Inflammatory macrophage (primary cell): Measurements from ENCODE around the gene FRAS1.
"Not testable (repeated sequence)": the region's sequence is repeated elsewhere in the genome, so short reads cannot be mapped to it uniquely, and the experiment has no call there.

Experiments used
- DNase-seq, 2 donors: peaks; one replicate each; pipeline ENCODE4 v3.0.0-alpha.2; 2020 to 2022
- total RNA-seq, 18 experiments: gene quantifications; one replicate each; lab custom pipeline; 2026; ENCODE audit warnings: mixed read lengths in 6 of 18, inconsistent platforms in 2 of 18; lab: John Stamatoyannopoulos, UW

FRAS1 gene, protein sequence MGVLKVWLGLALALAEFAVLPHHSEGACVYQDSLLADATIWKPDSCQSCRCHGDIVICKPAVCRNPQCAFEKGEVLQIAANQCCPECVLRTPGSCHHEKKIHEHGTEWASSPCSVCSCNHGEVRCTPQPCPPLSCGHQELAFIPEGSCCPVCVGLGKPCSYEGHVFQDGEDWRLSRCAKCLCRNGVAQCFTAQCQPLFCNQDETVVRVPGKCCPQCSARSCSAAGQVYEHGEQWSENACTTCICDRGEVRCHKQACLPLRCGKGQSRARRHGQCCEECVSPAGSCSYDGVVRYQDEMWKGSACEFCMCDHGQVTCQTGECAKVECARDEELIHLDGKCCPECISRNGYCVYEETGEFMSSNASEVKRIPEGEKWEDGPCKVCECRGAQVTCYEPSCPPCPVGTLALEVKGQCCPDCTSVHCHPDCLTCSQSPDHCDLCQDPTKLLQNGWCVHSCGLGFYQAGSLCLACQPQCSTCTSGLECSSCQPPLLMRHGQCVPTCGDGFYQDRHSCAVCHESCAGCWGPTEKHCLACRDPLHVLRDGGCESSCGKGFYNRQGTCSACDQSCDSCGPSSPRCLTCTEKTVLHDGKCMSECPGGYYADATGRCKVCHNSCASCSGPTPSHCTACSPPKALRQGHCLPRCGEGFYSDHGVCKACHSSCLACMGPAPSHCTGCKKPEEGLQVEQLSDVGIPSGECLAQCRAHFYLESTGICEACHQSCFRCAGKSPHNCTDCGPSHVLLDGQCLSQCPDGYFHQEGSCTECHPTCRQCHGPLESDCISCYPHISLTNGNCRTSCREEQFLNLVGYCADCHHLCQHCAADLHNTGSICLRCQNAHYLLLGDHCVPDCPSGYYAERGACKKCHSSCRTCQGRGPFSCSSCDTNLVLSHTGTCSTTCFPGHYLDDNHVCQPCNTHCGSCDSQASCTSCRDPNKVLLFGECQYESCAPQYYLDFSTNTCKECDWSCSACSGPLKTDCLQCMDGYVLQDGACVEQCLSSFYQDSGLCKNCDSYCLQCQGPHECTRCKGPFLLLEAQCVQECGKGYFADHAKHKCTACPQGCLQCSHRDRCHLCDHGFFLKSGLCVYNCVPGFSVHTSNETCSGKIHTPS (N-terminal part only)
- total RNA-seq: 0 to 0.38 (median 0.13) reads per million in 18 experiments

DNA sequence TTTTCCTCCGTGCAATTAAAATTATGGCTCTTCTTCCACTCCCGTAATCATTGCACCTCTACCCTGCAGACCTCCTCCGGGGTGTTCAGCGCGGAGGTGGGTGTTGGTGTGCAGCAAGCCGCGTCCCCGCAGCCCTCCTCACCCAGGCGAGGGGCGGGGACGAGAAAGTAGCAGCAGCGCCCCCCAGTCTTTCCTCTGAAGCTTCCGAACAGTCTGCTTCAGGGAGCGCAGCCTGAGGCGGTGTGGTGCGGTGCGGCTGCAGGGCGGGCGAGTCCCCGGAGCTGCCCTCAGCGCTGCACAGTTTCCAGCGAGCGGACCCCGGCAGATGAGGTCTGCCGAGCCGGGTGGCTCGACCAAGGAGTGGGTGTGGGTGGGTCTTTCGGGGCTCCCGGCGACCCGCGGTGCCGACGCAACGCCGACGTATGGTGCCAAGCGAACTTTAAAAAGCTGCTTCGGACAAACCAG lies at the start of gene FRAS1:
Gene FRAS1 (plus strand): TSS at position 189 of the 465 bp plus-strand sequence. CDS start 687 bp downstream, outside the sequence.
- DNase-seq: no peak

DNA sequence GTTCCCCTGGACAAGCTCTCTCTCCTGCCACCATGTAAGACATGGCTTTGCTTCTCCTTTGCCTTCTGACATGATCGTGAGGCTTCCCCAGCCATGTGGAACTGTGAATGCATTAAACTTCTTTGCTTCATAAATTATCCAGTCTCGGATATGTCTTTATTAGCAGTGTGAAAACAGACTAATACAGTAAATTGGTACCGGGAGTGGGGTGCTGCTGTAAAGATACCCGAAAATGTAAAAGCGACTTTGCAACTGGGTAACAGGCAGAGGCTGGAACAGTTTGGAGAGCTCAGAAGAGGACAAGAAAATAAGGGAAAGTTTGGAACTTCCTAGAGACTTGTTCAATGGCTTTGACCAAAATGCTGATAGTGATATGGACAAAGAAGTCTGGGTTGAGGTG lies 46.1 kb upstream of the FRAS1 start:
- DNase-seq: not testable (repeated sequence)

DNA sequence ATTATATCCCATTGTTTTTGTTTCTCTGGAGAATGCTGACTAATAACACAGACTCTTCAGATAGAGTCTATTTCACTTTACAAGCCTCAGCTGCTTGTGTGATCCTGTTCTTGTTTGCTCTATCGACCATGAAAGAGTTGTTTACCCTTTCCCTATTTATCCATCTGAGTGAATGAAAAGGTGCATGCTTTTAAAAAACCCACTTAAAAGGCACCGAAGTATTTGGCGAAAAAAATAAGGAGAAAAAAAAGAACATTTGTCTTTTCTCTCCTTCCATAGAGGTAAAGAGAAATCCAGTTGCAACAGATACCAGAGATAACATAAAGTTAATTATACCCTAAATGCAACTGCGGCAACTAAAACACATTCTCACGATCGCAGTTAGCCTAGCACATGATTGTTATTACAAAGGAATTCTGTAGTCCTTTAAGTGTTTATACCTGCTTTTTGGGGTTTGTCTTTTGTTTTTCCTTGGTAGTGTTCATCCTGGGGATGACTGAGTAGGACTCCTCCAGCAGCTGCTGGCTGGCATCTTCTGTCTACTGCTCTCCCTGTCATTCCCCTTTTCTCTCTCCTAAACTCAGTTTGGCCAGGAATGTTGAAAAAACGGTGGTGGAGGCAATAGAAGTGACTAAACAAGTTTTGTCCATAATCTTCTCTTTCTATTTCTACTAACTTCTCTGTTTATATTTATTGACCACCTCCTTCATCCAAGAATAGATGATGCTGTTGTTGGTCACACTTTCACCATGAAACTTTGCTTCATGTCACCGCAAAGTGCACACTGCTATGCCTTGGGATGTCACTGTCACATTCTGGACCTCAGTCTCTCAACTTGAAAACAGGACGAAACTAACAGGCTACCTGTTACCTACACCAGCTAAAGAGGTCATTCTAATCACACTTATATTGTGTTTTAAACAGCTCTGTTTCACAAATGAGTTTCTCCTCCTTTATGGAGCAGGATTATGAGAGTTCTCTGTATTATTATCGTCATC lies 41.9 kb upstream of the FRAS1 start:
- DNase-seq: no peak

DNA sequence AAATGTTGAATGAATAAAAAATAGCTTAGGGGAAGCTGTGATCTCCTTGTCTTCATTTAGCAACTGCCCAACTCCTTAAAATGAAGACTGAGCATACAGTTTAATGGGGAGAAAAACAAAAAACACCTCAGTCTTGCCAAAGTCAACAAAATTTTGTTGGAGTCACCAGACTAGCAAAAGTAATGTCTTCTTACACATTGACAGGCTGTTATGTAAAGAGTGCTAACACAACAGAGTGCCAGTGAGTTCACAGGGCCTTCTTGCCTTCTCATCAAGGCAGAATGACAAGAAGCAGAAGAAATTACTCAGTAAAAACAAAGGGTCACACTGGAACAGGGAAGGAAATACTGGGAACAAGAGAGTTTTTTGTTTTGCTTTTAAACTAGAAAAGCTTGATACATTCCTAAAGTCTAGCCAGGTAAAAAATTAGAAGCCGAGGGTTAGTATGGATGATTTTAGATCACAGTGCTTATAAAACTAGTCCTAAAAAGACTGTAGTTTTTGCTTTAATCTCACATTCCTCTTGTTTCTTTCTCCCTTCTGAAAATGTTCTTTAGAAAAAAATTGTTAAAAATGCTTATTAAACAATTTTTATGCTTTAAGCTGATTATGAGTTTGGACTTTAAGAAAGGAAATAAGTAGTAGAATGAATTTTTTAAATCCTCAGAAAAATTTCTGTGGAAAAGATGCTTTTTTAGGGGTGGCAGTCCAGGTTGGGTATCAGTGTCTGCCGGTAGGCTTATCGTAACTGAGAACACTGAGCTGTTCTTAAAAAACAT lies 38.7 kb upstream of the FRAS1 start:
- DNase-seq: no peak

DNA sequence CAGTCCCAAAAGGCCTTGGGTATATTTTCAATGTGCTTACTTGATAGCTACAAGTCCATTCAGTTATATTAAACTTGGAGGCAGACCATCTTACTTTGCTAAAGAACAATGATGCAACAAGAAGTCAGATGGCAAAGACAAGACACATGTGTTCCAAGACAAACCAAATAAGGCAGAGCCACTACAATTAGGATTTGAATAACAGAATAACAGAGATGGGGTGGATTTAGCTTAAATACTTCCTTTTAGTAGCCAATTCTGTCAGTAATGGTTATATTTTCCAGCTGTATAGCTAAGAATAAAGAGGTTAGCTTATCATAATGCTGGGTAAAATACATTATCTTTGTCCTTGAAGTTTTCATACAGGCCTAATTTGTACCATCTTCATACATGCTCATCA lies 37.7 kb upstream of the FRAS1 start:
- no peak for DNase-seq

DNA sequence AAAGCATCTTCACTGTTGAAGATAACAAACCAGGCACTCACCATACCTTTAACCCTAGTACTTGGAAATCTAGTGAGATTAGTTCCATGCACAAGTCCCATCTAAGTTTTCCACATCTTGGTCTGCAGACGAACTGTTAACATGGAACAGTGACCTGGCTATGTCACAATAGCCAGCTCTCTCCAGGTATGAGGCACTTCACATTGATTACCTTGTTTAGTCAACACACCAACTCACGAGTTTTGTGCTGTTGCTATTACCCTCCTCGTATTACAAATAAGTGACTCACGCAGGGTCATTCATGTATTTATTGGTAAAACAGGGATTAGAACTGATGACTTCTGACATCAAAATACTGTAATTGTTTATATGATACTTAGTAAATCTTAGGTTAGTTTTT lies 36.4 kb upstream of the FRAS1 start:
- DNase-seq: no peak

DNA sequence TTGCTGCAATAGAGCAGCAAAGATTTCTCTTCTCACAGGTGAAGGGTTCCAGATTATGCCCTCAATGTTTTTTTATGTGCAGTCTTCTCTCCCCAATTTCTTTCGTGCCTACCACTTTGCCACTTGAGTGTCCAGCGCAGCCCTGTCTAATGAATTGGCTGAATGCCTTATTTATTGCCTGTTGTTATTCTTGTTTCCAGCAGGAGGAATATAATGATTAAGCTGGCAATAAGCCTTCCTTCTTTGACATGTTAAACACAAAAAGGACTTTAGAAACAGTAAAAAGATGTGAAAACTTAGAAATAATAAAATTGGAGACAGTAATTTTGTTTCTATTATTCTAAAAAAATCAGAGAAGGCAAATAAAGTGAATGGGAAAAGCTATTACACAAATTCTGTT lies 34.6 kb upstream of the FRAS1 start:
- no peak for DNase-seq

DNA sequence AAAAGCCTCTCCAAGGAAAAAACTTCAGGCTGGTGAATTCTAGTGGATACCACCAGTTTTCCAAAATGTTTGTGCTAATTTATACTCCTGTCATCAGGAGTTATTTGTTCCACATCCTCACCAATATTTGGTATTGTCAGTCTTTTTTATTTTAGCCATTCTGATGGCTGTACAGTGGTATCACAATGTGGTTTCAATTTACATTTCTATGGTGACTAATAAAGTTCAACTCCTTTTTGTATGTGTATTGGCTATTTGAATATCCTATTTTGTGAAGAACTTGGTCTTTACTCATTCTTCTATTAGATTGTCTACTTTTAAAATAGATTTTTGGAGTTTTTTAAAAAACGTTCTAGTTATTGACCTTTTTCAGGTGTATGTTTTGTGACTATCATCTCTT lies 33.0 kb upstream of the FRAS1 start:
- DNase-seq: no peak

DNA sequence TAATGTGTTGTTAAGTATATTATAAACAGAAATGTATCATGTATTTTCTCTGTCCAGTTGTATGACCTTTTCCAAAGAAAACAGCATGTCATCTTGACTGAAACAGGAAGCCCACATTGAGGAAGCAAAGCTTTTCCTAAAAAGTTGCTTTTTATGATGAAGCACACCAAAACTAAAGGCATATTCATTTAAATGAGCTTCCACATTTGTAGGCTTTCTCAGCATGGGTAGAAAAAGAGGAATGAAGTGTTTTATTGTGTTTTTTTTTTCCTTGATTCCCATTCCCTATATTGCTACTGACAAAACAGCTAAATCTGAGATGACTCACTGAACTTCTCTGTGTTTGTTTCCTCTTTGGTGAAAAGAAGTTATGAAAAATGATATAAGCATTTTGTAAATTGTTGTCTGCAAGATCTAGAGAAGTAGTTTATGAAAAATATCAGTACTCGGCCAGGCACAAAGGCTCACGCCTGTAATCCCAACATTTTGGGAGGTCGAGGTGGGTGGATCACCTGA lies 32.5 kb upstream of the FRAS1 start:
- peak; percentile 28 to 40 for DNase-seq

DNA sequence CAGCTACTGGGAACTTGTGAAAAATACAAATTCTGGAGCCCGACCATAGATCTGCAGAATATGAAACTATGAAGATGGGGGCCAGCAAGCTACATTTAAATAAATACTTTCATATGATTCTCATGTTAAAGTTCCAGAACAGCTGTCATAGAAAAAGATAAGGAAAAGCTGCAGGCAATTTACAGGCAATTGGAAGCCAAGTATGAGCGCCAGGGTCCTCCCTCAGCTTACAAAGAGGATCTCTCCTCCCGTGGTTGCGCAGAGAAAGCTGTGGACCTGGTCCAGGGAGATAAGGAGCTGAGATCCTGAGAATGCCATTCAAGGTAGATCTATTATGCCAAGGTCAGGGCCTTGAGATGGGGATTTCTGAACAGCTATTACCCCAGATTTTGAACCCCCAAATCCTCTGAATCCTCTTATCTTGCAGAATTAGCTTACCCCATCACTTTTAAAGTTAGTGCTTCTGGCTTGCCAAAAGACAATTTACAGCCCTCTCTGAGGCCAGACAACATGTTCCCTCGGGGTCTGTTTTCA lies 25.6 kb upstream of the FRAS1 start:
- no peak for DNase-seq

DNA sequence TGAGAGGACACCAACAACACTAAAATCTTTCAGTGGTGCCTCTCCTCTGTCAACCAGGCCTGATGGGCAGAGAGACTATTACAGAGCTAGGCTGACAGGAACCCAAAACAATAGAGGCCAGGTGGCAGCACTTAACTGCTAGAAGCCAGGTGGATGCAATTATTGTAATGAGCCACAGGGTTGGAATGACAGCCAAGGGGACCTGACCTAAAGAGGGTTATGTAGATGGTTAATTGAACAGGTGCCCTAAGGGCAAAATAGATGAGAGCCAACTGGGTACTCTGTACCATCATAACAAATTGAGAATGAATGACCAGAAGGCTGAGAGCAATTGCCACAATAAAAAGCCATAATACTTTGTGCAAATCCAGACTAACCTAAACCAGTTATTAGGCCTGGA lies 24.7 kb upstream of the FRAS1 start:
- no peak for DNase-seq

DNA sequence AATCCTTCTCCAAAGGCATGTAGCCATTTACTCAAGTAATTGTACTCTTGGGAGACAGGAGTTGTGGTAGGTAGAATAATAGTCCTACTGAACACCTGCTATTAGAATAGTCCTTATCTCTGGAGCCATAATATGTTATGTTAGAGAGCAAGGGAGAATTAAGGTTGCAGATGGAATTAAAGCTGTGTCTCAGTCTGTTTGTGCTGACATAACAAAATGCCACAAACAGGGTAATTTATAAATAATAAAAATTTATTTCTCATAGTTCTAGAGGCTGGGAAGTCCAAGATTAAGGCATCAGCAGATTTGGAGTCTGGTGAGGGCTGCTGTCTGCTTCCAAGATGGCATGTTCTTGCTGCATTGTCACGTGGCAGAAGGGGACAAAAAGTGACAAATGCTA lies 24.2 kb upstream of the FRAS1 start:
- DNase-seq: no peak

DNA sequence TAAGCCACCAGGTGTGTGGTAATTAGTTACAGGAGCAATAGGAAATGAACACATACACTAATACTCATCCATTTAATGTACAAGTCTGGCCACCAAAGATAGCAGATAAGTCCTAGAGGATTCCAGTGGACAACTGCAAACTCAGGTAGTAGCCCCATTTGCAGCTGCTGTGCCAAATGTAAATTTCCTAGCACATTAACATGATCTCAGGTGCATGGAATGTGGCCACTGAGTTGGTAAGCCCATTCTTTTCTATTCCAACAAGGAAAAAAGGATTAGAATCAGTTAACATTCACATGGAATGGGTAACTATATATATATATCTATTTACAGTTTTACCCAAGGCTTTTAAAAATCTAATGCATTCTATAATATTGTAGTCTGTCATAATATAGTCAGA lies 23.3 kb upstream of the FRAS1 start:
- DNase-seq: no peak

DNA sequence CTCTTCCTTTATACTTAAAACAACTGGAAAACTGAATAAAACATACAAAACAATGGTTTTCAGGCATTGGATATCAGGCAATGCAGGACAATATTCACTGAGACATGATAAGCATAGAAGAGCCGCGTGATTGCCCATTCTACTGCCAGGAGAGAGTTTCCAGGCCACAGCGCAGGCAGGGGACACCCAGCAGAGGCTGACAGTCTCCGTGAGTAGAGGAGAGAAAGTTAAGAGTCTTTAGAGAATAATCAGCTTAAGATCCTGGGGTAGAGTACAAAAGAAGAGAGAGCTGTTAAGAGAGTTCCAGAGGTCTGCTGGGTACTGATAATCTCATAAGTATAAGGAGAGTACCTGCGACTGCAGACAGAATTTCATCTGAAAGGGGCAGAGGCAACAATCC lies 18.4 kb upstream of the FRAS1 start:
- no peak for DNase-seq

DNA sequence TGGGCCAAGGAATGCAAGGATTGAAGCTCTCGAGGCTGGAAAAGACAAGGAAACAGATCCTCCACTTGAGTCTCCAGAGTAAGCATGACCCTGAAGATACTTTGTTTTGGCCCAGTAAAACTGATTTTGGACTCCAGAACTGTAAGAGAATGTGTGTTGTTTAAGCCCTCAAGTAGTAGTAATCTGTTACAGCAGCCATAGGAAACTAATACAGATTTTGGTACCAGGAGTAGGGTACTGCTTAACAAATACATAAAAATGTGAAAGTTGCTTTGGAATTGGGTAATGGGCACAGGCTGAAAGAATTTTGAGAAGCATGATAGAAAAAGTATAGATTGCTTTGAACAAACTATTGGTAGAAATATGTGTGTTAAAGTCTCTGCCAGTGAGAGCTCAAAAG lies 17.4 kb upstream of the FRAS1 start:
- DNase-seq: no peak

DNA sequence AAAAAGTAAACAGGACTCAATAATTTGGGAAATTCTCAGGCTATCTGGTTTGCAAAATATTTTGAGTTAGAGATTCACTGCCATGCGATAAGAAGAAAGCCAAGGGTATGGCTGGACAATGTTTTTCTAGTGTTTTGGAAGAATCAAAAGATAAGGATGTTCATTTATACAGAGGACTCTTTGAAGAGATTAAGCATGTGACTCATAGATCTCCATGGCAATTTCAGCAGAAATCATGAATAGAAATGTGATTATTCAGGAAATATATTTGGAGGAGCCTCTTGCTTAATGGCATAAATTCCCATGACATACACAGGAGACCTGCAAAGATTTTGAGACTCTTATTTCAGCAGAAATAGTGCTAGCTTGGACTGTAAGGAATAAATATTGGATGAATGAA lies 16.7 kb upstream of the FRAS1 start:
- no peak for DNase-seq

DNA sequence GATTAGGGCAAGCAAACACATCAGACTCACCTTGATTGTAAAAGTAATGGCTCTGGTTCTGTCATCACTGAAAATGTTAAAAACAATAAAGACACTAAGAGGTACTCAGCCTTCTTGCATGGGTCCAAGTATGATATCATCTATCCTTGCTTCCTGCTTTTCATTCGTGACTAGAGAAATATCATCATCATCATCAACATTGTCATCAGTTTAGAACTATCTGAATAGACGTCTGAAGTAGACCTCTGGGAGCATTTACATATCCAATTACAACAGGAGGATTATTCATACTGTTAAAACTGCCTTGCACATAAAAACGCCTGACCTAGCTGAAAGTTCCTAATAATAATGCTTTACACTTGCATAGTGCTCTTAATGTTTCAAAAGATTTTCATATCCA lies 9.8 kb upstream of the FRAS1 start:
- DNase-seq: no peak

DNA sequence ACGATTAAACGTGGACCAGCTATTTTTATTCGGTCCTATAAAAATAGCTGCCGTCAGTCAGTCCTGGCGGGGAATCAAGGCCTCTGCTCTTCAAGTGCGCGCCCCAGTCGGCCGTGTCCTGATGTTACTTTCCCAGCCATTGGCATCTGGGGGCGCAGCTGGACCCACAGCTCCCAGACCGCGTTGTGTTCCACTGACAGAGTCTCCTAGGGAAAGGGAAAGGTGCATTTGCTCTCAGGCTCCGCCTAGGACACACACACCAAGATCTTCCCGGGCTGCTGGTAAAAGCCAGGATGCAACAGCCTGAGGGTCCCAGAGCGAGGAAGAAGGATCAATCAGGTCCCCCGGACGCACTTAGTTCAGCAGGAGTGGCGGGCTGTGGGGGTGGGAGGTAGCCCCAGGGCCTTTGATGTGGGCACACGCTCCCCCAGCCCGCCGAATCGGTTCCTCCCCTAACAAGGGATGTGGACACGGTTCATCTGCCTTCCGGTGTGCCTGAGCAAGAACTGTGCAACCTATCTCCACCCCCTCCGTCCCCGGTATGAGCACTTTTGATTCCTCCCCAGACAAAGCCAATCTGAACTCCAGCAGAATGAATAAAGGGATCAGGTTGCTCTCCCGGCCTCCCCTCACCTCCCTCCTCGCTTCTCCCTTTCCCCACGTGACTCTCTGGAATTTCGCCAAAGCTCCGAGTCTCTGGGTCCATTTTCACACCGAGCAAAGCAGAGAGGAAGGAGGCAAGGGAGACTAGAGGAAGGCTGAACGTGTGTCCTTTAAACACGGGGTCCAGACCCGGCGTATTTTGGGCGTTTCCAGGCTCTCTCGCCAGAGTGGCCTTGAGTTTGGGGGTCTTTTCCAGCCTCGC lies 626 bp upstream of the FRAS1 start:
- no peak for DNase-seq
